Stimulated activated effector memory CD8-positive, alpha-beta T cell treated with anti-CD3 and anti-CD28 coated beads, Interleukin-12 subunit alpha, Interleukin-12 subunit beta, amount 100 ng/mL, for 72 hours (primary cell): ENCODE results near the gene LHPP.
A peak's percentile ranks its signal among the peaks of the same experiment; 100 is the strongest.

Experiments
- ATAC-seq: fragments of 150-1000 bp; cut with Tn5 transposase; 2 replicates; pipeline ENCODE4 v1.10.0; 2021
- DNase-seq, 2 donors: peaks; one replicate each; pipeline ENCODE4 v3.0.0; 2021 to 2022; ENCODE audit warnings: low spot score in 2 of 2
- H3K27ac Mint-ChIP-seq: one replicate; pipeline ENCODE4 v1.8.0; 2022; ENCODE audit warnings: mild to moderate bottlenecking, mixed read lengths
- H3K36me3 Mint-ChIP-seq: one replicate; pipeline ENCODE4 v1.8.0; 2022; ENCODE audit warnings: mild to moderate bottlenecking, mixed read lengths
- H3K4me1 Mint-ChIP-seq: one replicate; pipeline ENCODE4 v1.8.0; 2022; ENCODE audit warnings: mixed read lengths
- H3K4me3 Mint-ChIP-seq: one replicate; pipeline ENCODE4 v1.8.0; 2022; ENCODE audit warnings: mild to moderate bottlenecking, mixed read lengths
- H3K9me3 Mint-ChIP-seq: one replicate; pipeline ENCODE4 v1.8.0; 2022; ENCODE audit warnings: mixed read lengths

LHPP gene

GRCh38 chr10:124653311-124653710, 191.7 kb downstream of the LHPP start:
- no peak overlapping the region for H3K4me3 Mint-ChIP-seq
- H3K27ac Mint-ChIP-seq = peak overlapping the region; percentile 94
- H3K4me1 Mint-ChIP-seq = peaks cover 95% of the 10 kb centered on the region

GRCh38 chr10:124653811-124654651, 192.4 kb downstream of the LHPP start:
- Mint-ChIP-seq H3K9me3 (no peaks in the 10 kb centered on the region), H3K36me3 (peaks cover 37% of the 10 kb centered on the region), H3K27ac (peak overlapping the region; percentile 44), H3K4me3 (peak overlapping the region; percentile 25), H3K4me1 (peaks cover 95% of the 10 kb centered on the region)
- no peak for ATAC-seq
- DNase-seq = no peak

More at GRCh38 chr10:124653311-124653710, 191.7 kb downstream of the LHPP start:
- Mint-ChIP-seq H3K36me3 (peaks cover 38% of the 10 kb centered on the region), H3K9me3 (no peaks in the 10 kb centered on the region)
- DNase-seq (no peak), ATAC-seq (no peak)

DNA sequence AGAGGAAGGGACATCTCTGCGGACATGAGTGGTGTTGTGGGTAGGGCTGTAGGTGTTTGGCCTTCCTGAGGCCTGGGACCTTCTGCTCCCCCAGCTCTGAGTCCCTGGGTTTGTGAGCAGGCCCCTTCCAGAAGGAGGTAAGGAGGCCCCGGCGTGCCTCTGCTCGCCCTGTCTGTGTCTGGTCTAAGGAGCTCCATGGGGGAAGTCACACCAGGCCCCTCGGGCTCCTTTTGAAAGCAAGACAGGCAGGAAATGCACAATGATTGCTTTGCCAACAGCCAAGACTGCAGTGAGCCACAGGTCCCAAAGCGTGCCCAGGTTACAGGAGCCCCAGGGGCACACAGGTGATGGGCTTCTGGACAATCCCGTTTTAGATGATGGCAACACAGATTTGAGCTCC, 193.1 kb downstream of the LHPP start:
- no peaks in the 10 kb centered on the region for H3K9me3 Mint-ChIP-seq
- peaks cover 95% of the 10 kb centered on the region for H3K4me1 Mint-ChIP-seq
- DNase-seq (no peak), ATAC-seq (no peak)
- peaks cover 32% of the 10 kb centered on the region for H3K36me3 Mint-ChIP-seq
- H3K27ac Mint-ChIP-seq = peak overlapping the region; percentile 44
- H3K4me3 Mint-ChIP-seq = peak overlapping the region; percentile 25

GRCh38 chr10:124655191-124656112, 193.8 kb downstream of the LHPP start:
- no peak for ATAC-seq
- Mint-ChIP-seq H3K4me1 (peaks cover 95% of the 10 kb centered on the region), H3K9me3 (no peaks in the 10 kb centered on the region), H3K36me3 (peaks cover 27% of the 10 kb centered on the region), H3K4me3 (peak overlapping the region; percentile 25), H3K27ac (peak overlapping the region; percentile 44)
- DNase-seq = no peak

- Mint-ChIP-seq H3K27ac (peak overlapping the region; percentile 44), H3K9me3 (no peaks in the 10 kb centered on the region), H3K4me3 (no peak overlapping the region), H3K36me3 (peaks cover 20% of the 10 kb centered on the region), H3K4me1 (peaks cover 95% of the 10 kb centered on the region)
- DNase-seq (no peak), ATAC-seq (no peak)
Observed at GRCh38 chr10:124656113-124656490, 194.5 kb downstream of the LHPP start.

DNA sequence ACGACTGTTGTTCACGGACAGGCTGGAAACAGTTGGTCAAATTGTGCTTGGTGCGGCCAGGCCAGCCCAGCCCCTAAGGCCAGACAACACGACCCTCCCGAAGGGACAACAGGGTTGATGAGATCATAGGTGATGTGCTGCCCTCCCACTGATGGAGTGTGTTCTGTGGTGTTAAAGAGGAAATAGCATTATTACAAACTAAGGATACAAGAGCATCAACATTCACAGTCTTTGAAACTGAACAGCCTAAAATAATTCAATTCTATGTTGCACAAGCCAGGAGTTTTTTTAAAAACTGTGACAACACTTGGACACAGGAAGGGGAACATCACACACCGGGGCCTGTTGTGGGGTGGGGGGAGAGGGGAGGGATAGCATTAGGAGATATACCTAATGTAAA, 194.9 kb downstream of the LHPP start:
- Mint-ChIP-seq H3K4me1 (peaks cover 95% of the 10 kb centered on the region), H3K4me3 (no peak overlapping the region)
- no peak for ATAC-seq

GRCh38 chr10:124657806-124658205, 196.2 kb downstream of the LHPP start:
- H3K27ac Mint-ChIP-seq = peak overlapping the region; percentile 91
- DNase-seq (no peak), ATAC-seq (peak; percentile 85)
- peaks cover 90% of the 10 kb centered on the region for H3K4me1 Mint-ChIP-seq
- peaks cover 20% of the 10 kb centered on the region for H3K36me3 Mint-ChIP-seq
- H3K9me3 Mint-ChIP-seq = no peaks in the 10 kb centered on the region
- peak overlapping the region; percentile 71 for H3K4me3 Mint-ChIP-seq

More for the DNA sequence above, 194.9 kb downstream of the LHPP start:
- Mint-ChIP-seq H3K9me3 (no peaks in the 10 kb centered on the region), H3K27ac (peak overlapping the region; percentile 44), H3K36me3 (peaks cover 20% of the 10 kb centered on the region)
- no peak for DNase-seq

GRCh38 chr10:124658591-124659242, 197.1 kb downstream of the LHPP start:
- DNase-seq (no peak), ATAC-seq (no peak)
- Mint-ChIP-seq H3K4me1 (peaks cover 90% of the 10 kb centered on the region), H3K4me3 (peak overlapping the region; percentile 71), H3K36me3 (peaks cover 20% of the 10 kb centered on the region), H3K9me3 (no peaks in the 10 kb centered on the region), H3K27ac (peak overlapping the region; percentile 91)

DNA sequence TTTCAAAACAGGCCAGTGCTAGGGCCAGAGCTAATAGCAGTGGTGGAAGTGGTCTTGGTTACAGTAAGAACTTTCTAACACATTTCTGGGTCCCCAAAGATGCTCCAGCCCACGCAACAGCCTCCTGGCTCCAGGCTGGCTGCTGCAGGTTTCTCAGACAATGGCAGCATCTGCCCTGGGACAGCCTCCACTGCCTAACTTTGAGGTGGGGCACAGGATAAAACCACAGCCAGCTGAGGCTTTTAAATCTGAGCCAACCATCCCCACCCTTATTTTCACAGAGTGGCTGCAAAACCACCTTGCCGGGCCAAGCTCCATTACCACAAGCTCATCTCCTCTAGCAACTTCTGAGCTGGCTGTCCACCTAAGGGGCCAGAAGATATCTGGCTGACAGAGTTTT, 197.8 kb downstream of the LHPP start:
- H3K4me1 Mint-ChIP-seq = peaks cover 89% of the 10 kb centered on the region

GRCh38 chr10:124660404-124661125, 198.9 kb downstream of the LHPP start:
- H3K4me3 Mint-ChIP-seq = no peak overlapping the region
- H3K27ac Mint-ChIP-seq = peak overlapping the region; percentile 91
- no peak for ATAC-seq
- no peaks in the 10 kb centered on the region for H3K9me3 Mint-ChIP-seq
- no peak for DNase-seq
- H3K4me1 Mint-ChIP-seq = peaks cover 88% of the 10 kb centered on the region
- H3K36me3 Mint-ChIP-seq = peaks cover 20% of the 10 kb centered on the region

More for the DNA sequence above, 197.8 kb downstream of the LHPP start:
- no peak for DNase-seq
- H3K27ac Mint-ChIP-seq = peak overlapping the region; percentile 91
- peaks cover 20% of the 10 kb centered on the region for H3K36me3 Mint-ChIP-seq
- H3K9me3 Mint-ChIP-seq = no peaks in the 10 kb centered on the region
- peak overlapping the region; percentile 71 for H3K4me3 Mint-ChIP-seq
- ATAC-seq = no peak

- H3K4me3 Mint-ChIP-seq = no peak overlapping the region
- no peaks in the 10 kb centered on the region for H3K9me3 Mint-ChIP-seq
- ATAC-seq = no peak
- no peak for DNase-seq
- peaks cover 79% of the 10 kb centered on the region for H3K4me1 Mint-ChIP-seq
- peak overlapping the region; percentile 91 for H3K27ac Mint-ChIP-seq
- peaks cover 16% of the 10 kb centered on the region for H3K36me3 Mint-ChIP-seq
Observed at GRCh38 chr10:124661660-124662180, 200.1 kb downstream of the LHPP start.

DNA sequence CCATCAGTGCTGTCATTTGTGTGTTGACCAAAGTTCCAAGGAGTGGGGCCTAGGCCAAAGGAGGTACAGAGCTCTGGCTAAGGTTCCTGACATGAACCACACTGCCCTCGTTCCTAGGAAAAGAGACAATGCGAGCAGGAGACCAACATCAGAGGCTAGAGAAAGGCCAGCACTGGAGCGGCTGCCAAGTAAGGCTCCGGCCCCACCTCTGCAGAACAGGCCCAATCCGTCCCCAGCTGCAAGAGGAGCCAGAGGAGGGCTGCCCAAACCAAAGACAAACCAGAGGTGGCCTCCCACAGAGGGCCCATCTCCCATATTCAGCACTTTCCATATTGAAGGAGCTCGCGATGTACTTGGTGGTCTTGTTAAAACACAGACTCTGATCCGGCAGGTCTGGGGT, 201.6 kb downstream of the LHPP start:
- no peak for ATAC-seq
- no peak for DNase-seq
- no peaks in the 10 kb centered on the region for H3K9me3 Mint-ChIP-seq
- peak overlapping the region; percentile 40 for H3K27ac Mint-ChIP-seq
- peaks cover 78% of the 10 kb centered on the region for H3K4me1 Mint-ChIP-seq
- H3K4me3 Mint-ChIP-seq = no peak overlapping the region
- H3K36me3 Mint-ChIP-seq = peaks cover 16% of the 10 kb centered on the region
